H1 (cell line): ENCODE results near the gene DARS1. TPM values are rescaled to one million over a fixed set of nuclear protein-coding genes. Genes with fewer than 3 reads are reported as not detected.

Source experiments
- ASH2L ChIP-seq: fragments of 200-600, 300-600 bp; sonication (generic); IDR thresholded peaks from one replicate; pipeline ENCODE4 v1.7.1; 2017; ENCODE audit warnings: low read length
- ATF3 ChIP-seq: IDR thresholded peaks from 2 replicates; pipeline ENCODE4 v1.6.1; 2011; ENCODE audit warnings: low read depth, mild to moderate bottlenecking, low read length; ENCODE audit not compliant: insufficient read depth
- CBX8 ChIP-seq: fragments of 300-800, 300-1000 bp; sonication (generic); IDR thresholded peaks from 2 replicates; pipeline ENCODE4 v1.7.1; 2016; ENCODE audit warnings: low read depth, low read length, borderline replicate concordance
- CHD1 ChIP-seq: IDR thresholded peaks from 2 replicates; pipeline ENCODE4 v1.6.1; 2012; ENCODE audit warnings: low read depth, low read length, improper control_type of control experiment
- CHD2 ChIP-seq: IDR thresholded peaks from 2 replicates; pipeline ENCODE4 v1.6.1; 2012; ENCODE audit warnings: low read length, improper control_type of control experiment
- CREB1 ChIP-seq: IDR thresholded peaks from 2 replicates; pipeline ENCODE4 v1.6.1; 2012; ENCODE audit warnings: inconsistent platforms
- E2F6 ChIP-seq: IDR thresholded peaks from 2 replicates; pipeline ENCODE4 v1.6.1; 2012; ENCODE audit warnings: inconsistent platforms
- FOSL1 ChIP-seq: IDR thresholded peaks from 2 replicates; pipeline ENCODE4 v1.6.1; 2011; ENCODE audit warnings: mild to moderate bottlenecking, low read depth, low read length, moderate library complexity; ENCODE audit not compliant: insufficient read depth
- GTF2F1 ChIP-seq: IDR thresholded peaks from 2 replicates; pipeline ENCODE4 v1.6.1; 2012; ENCODE audit warnings: low read depth, low read length, improper control_type of control experiment, borderline replicate concordance
- JUND ChIP-seq: IDR thresholded peaks from 2 replicates; pipeline ENCODE4 v1.6.1; 2011; ENCODE audit warnings: mild to moderate bottlenecking, improper control_type of control experiment, low read length
- KDM1A ChIP-seq: fragments of 200-600, 300-600 bp; sonication (generic); IDR thresholded peaks from 2 replicates; pipeline ENCODE4 v1.7.1; 2016; ENCODE audit warnings: mild to moderate bottlenecking, low read length, borderline replicate concordance
- MAFK ChIP-seq: IDR thresholded peaks from 2 replicates; pipeline ENCODE4 v1.6.1; 2012; ENCODE audit warnings: low read depth, mild to moderate bottlenecking, improper control_type of control experiment, low read length
- MAX ChIP-seq: IDR thresholded peaks from 2 replicates; pipeline ENCODE4 v1.6.1; 2012; ENCODE audit warnings: inconsistent platforms
- NANOG ChIP-seq: IDR thresholded peaks from 2 replicates; pipeline ENCODE4 v1.6.1; 2011; ENCODE audit warnings: low read length, low read depth, mild to moderate bottlenecking, inconsistent platforms; ENCODE audit not compliant: insufficient read depth, poor library complexity, severe bottlenecking
- POLR2A ChIP-seq, 2 experiments: IDR thresholded peaks; 1 replicate in 1 of 2; 2 replicates in 1 of 2; pipeline ENCODE4 v1.6.1; 2011; ENCODE audit warnings: low read depth in 2 of 2, low read length in 2 of 2, mild to moderate bottlenecking in 2 of 2; ENCODE audit errors: control extremely low read depth in 1 of 2
- POU5F1 ChIP-seq: IDR thresholded peaks from 2 replicates; pipeline ENCODE4 v1.6.1; 2011; ENCODE audit warnings: low read depth, mild to moderate bottlenecking, low read length, moderate library complexity
- RNF2 ChIP-seq: fragments of 200-900, 300-1000 bp; sonication (generic); IDR thresholded peaks from 2 replicates; pipeline ENCODE4 v1.7.1; 2016; ENCODE audit warnings: borderline replicate concordance, low read depth, mild to moderate bottlenecking, antibody characterized with exemption, low read length; ENCODE audit not compliant: poor library complexity, severe bottlenecking; ENCODE audit errors: missing control alignments
- SIRT6 ChIP-seq: IDR thresholded peaks from one replicate; pipeline ENCODE4 v1.7.1; 2012; ENCODE audit warnings: low read length, inconsistent platforms
- SP2 ChIP-seq: IDR thresholded peaks from 2 replicates; pipeline ENCODE4 v1.6.1; 2012; ENCODE audit warnings: mild to moderate bottlenecking, low read length, inconsistent platforms
- SP4 ChIP-seq: IDR thresholded peaks from 2 replicates; pipeline ENCODE4 v1.6.1; 2012; ENCODE audit warnings: low read length, inconsistent platforms
- TAF7 ChIP-seq: optimal IDR thresholded peaks from 2 replicates; pipeline ENCODE3; 2011; ENCODE audit warnings: low read depth, mild to moderate bottlenecking, inconsistent platforms, low read length, moderate library complexity, borderline replicate concordance
- TBP ChIP-seq: IDR thresholded peaks from 2 replicates; pipeline ENCODE4 v1.6.1; 2011; ENCODE audit warnings: low read depth, low read length, improper control_type of control experiment
- USF2 ChIP-seq: IDR thresholded peaks from 2 replicates; pipeline ENCODE4 v1.6.1; 2011; ENCODE audit warnings: low read length, improper control_type of control experiment
- polyA plus RNA-seq, 7 experiments: library from polyadenylated mRNA; depleted of rRNA in 3 of 7; stranded (reverse) in 5 of 7; unstranded in 2 of 7; fragments of >200 nt in 5 of 7; fragments of 200-250 nt in 2 of 7; gene quantifications; 1 replicate in 5 of 7; 2 replicates in 1 of 7; 4 replicates in 1 of 7; pipeline versions ENCODE4 v1.2.1 to v1.2.3, GENCODE V29; 2011 to 2013; ENCODE audit warnings: missing spikeins in 2 of 7, mixed read lengths in 2 of 7
- total RNA-seq: library from RNA; stranded (reverse); fragmentation: NEBNext Ultra II Directional; extraction: Animal tissue kit (Norgen Biotek cat#: 25700); gene quantifications from 2 replicates; pipeline ENCODE4 v1.2.1, GENCODE V29; 2021

The DARS1 gene
- total and polyA plus RNA-seq, 2 of the 8 experiments (the other 6 are each of a cell fraction or from before 2014, with no cell fraction given): 61.7 to 85.9 TPM

- TF ChIP-seq POLR2A (IDR thresholded peaks at IDR 0.05; ENCODE audit: control extremely low read depth in 1 of 2, low read depth in 2 of 2, low read length in 2 of 2): peak in 1 of 2 experiments; percentile 82; a peak in 2 of 3 replicates
- no peak for TF ChIP-seq RNF2
- TF ChIP-seq CBX8: no peak
- 0 out of 2 replicates have a peak, but pooled peaks have one; percentile 29 for TF ChIP-seq ATF3
- TF ChIP-seq E2F6: peak; percentile 93
- peak; percentile 33 for TF ChIP-seq TAF7
- no peak for TF ChIP-seq POU5F1
- no peak for TF ChIP-seq USF2
- TF ChIP-seq KDM1A: no peak
- no peak for TF ChIP-seq GTF2F1
- no peak for TF ChIP-seq CHD1
- no peak for TF ChIP-seq FOSL1
- no peak for TF ChIP-seq SP2
- TF ChIP-seq NANOG: no peak
- no peak for TF ChIP-seq SIRT6
- TF ChIP-seq CREB1: peak; percentile 97
- peak; percentile 69; the same call in 1 of the 2 replicates for TF ChIP-seq SP4
- TF ChIP-seq CHD2: no peak; the same call in 1 of the 2 replicates
- TF ChIP-seq JUND: no peak
- no peak for TF ChIP-seq MAFK
- TF ChIP-seq ASH2L: peak; percentile 66
- peak; percentile 95 for TF ChIP-seq MAX
- TF ChIP-seq TBP: peak; percentile 83; the same call in 1 of the 2 replicates
These were observed 109.2 kb downstream of the DARS1 start, which contains the start of gene MCM6 (continued) for GRCh38 chr2:135876066-135876711.
